KOPT-K1 (cell line): Measurements from ENCODE around the gene STAT1.

ENCODE experiments used
- H3K27ac ChIP-seq: fragments of 200-600 bp; sonication (generic); 2 replicates; pipeline ENCODE4 v1.5.1; 2016; ENCODE audit warnings: antibody characterized with exemption, mild to moderate bottlenecking, low read depth, low read length; ENCODE audit not compliant: poor library complexity, severe bottlenecking
- H3K36me3 ChIP-seq: fragments of 200-600 bp; sonication (generic); 2 replicates; pipeline ENCODE4 v1.5.1; 2017; ENCODE audit warnings: antibody characterized with exemption, mild to moderate bottlenecking, low read length, moderate library complexity; ENCODE audit not compliant: insufficient read depth
- H3K9me3 ChIP-seq: fragments of 200-600 bp; sonication (generic); 2 replicates; pipeline ENCODE4 v1.5.1; 2017; ENCODE audit warnings: antibody characterized with exemption, low read length, mild to moderate bottlenecking; ENCODE audit not compliant: insufficient read depth, poor library complexity, severe bottlenecking

STAT1 gene

DNA sequence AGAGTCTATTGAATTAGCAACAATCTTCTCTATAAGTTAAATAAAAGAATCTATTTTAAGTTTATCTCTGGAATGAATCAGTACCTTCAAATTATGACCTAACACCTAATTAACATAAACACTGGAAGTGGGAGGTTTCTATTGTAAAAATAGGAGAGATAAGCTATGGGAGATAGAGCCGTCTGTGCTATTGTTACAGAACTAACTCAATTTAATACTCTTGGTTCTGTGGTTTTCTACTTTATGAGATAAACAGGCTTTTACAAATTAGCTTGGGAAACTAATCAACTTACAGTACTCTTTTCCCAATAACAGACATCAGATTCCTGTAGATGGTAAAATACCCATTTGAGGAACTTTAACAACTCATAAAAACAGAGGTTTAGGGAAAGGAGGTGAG is 25.6 kb upstream of the STAT1 start:
- no peak overlapping the region for H3K27ac ChIP-seq
- H3K9me3 ChIP-seq, result peaks cover 9% of the 10 kb centered on the region

DNA sequence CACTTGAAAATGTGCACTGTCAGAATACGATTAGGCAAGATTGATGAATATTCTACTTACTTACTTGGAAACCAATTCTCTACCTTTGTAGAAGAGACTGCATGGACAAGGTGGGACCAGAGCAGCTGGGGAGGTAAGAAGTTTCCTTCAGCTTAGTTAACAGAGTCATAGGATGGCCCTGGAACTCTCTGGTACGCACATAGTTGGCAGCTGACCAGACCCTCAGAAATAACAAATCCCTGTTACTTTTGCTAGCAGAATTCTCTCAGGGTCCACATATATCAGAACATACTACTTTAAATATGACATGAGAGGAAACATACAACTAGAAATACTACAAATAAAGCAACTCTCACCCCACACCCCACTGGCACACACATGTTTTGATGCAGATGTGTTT is 24.8 kb upstream of the STAT1 start:
- Histone ChIP-seq H3K27ac (no peak overlapping the region), H3K9me3 (peaks cover under 1% of the 10 kb centered on the region), H3K36me3 (no peaks in the 10 kb centered on the region)

More for the DNA sequence above, 25.6 kb upstream of the STAT1 start:
- H3K36me3 ChIP-seq, result no peaks in the 10 kb centered on the region

DNA sequence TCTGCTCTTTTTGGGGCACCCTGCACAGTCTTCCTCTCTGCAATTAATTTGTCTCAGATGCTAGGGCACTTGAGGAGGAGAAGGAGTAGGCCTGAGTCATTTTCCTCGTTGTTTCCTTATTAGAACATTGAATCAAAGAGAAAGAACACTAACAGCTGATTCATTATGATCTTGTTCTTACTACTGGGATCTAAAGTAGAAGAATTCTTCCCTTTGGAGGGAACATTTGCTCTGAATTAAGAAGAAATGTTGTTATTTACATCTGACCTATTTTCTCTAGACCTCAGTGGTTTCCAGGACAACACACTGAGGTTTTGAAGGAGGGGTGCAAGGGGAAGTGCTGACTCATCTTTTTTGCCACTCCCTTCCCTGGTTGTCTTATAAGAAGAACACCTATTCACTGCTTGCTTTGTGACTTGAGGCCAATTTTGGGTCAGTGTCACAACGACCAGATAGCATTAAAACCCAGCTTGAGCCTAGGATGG is 24.3 kb upstream of the STAT1 start:
- no peaks in the 10 kb centered on the region for H3K36me3 ChIP-seq
- H3K27ac ChIP-seq, result no peak overlapping the region
- no peaks in the 10 kb centered on the region for H3K9me3 ChIP-seq

GRCh38 chr2:191037351-191037750 is 23.4 kb upstream of the STAT1 start:
- Histone ChIP-seq H3K9me3 (no peaks in the 10 kb centered on the region), H3K27ac (no peak overlapping the region), H3K36me3 (no peaks in the 10 kb centered on the region)

DNA sequence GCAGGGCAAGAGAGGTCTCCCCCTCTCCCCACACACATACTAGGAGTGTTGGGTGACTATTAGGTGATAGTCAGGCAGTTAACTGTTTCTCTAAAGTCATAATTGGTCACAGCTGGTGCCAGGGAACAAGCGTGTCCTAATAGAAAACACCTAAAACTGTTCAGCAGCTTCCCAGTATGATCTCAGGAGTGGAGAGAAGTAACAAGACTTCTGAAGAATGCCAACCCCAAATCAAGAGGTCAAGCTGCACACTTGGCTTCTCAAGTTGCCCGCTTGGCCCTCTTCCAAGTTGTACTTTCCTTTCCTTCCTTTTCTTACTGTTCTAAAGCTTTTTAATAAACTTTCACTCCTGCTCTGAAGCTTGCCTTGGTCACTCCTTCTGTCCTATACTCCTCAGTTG is 22.4 kb upstream of the STAT1 start:
- H3K36me3 ChIP-seq, result no peaks in the 10 kb centered on the region
- no peaks in the 10 kb centered on the region for H3K9me3 ChIP-seq
- H3K27ac ChIP-seq, result no peak overlapping the region

- no peaks in the 10 kb centered on the region for H3K36me3 ChIP-seq
- no peaks in the 10 kb centered on the region for H3K9me3 ChIP-seq
- no peak overlapping the region for H3K27ac ChIP-seq
Observed at GRCh38 chr2:191032588-191033429, 18.8 kb upstream of the STAT1 start.

- Histone ChIP-seq H3K27ac (no peak overlapping the region), H3K36me3 (no peaks in the 10 kb centered on the region), H3K9me3 (no peaks in the 10 kb centered on the region)
Observed at GRCh38 chr2:191031256-191031655, 17.3 kb upstream of the STAT1 start.

DNA sequence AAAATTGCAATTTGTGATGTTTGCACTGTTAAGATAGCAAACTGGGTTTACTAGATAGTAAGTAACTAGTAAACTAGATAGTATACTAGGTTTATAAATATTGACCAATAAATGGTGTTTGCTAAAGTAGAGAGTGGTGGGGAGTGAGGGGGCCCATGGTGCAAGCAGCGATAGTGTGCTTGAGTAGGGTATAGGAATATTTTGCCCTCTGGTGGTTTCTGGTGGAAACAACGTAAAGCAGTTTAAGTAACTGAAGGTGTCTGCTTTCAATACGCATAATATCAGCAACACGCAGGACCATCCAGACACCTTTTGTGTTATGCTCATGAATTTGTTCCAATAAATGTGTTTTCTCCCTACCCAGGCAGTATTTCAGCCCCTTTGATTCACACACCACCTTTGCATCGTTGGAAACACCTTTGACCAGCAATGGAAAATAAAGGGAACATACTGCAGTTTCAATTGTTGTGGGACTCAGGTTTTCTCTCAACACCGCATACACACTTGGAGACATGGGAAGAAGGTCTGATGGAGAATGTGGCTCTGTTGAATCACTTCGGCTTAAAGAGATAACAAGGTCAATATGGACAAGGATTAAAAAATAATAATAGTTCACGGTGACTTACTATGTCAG is 16.7 kb upstream of the STAT1 start:
- Histone ChIP-seq H3K36me3 (no peaks in the 10 kb centered on the region), H3K27ac (peak overlapping the region; percentile 59), H3K9me3 (no peaks in the 10 kb centered on the region)

- Histone ChIP-seq H3K9me3 (no peaks in the 10 kb centered on the region), H3K36me3 (no peaks in the 10 kb centered on the region), H3K27ac (peak overlapping the region; percentile 59)
Observed at GRCh38 chr2:191029280-191029950, 15.4 kb upstream of the STAT1 start.

- no peaks in the 10 kb centered on the region for H3K36me3 ChIP-seq
- H3K27ac ChIP-seq, result peak overlapping the region; percentile 29
- H3K9me3 ChIP-seq, result no peaks in the 10 kb centered on the region
Observed at GRCh38 chr2:191026377-191026776, 12.4 kb upstream of the STAT1 start.

- no peaks in the 10 kb centered on the region for H3K36me3 ChIP-seq
- no peaks in the 10 kb centered on the region for H3K9me3 ChIP-seq
- peak overlapping the region; percentile 98 for H3K27ac ChIP-seq
Observed at GRCh38 chr2:191025135-191025534, 11.2 kb upstream of the STAT1 start.

DNA sequence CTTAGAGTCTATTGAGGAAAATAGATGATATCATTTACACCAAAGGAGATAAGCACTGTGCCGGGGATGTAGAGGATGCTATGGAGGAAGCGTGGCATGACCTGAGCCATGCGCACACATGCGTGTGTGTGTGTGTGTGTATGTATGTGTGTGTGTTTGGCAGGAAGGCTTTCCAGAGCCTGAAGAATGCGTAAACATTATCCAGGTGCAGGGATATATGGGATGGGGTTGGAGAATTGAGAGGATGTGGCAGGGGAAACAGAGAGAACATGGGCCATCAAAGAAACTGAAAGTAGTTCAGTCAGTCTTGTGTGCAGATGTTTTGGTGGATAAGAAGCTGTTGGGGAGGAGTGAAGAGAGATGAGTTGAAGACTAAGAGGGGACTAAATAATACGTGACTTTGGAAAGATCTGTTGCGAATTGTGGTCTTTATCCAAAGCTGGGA is 9.3 kb upstream of the STAT1 start:
- H3K27ac ChIP-seq, result peak overlapping the region; percentile 98
- no peaks in the 10 kb centered on the region for H3K9me3 ChIP-seq
- H3K36me3 ChIP-seq, result no peaks in the 10 kb centered on the region

- Histone ChIP-seq H3K36me3 (no peaks in the 10 kb centered on the region), H3K9me3 (no peaks in the 10 kb centered on the region), H3K27ac (peak overlapping the region; percentile 98)
Observed at GRCh38 chr2:191020742-191021381, 6.9 kb upstream of the STAT1 start.

DNA sequence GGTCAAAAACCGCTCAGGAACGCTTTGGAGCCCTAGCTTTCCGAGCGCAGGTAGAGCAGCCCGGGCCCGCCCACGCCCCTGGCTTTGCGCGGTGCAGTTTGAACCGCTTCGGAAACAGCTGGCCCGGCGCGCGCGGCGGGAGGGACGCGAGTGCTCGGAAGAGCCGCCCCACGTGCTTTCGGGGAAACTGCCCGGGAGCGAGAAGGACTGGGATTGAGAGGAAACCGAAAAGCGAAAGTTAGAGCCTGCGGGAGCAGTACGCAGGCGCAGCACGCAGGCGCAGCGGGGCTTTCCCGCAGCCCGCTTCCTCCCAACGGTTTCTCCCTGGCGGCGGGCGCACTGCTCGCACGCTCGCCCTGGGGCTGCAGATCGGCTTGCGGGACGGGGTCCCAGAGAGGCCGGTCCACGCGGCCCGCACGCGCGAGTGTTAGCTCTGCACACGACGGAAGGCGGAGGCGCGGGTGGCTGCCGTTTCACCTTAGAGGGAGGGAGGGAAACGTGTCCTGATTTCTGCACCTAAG is 6.3 kb upstream of the STAT1 start:
- Histone ChIP-seq H3K9me3 (no peaks in the 10 kb centered on the region), H3K27ac (peak overlapping the region; percentile 98), H3K36me3 (no peaks in the 10 kb centered on the region)

- peak overlapping the region; percentile 98 for H3K27ac ChIP-seq
- no peaks in the 10 kb centered on the region for H3K9me3 ChIP-seq
- H3K36me3 ChIP-seq, result no peaks in the 10 kb centered on the region
Observed at GRCh38 chr2:191019376-191019775, 5.4 kb upstream of the STAT1 start.
